ENCODE measurements around the gene PPP1R37.

The PPP1R37 gene

DNA sequence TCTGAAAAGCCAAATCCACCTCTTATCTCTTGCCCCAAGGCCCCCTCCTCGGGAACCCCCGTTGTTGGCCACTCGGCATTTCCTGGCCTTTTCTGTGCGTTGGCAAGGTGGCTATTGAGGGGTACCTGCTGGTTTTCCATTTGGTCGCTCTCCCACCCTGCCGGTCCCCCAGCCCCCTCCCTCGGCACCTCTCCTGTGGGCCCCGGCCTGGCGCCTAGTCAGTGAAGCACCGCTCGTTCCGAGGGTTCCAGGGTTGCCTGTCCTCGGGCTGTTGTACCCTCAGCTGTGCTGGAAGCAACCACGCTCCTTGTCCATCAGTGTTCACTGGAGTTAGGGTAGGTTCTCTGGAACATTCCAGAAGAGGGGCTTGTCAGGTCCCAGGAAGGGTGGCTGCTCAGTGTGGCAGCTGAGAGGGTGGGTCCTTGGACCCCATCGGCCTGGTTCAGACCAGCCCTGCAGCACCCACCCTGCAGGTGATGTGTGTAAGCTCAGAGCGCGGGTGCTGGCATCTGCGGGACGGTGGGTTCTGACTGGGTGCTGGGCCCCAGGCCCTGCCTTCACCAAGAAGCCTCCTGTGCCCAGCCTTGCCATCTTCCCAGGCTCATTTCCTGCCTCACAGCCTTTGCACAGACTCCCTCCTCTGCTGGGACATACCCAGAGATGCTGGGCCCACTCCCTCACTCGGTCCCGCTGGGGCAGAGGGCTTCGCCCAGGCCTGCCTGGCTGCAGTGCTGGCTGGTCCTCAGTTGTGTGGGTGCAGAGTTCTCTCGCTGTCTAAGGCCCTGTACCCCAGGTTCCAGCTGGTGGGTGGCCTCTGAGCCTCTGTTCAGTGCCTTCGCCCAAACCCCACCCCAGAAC, 46.5 kb downstream of the PPP1R37 start:
- Histone ChIP-seq H3K4me3 (ENCODE audit: low read length) (no peak overlapping the region), H3K9ac (ENCODE audit: low read length) (no peak overlapping the region), H4K5ac (ENCODE audit: low read length) (no peak overlapping the region), H2BK120ac (ENCODE audit: low read depth, low read length) (no peak overlapping the region), H4K8ac (ENCODE audit: low read depth, low read length) (no peak overlapping the region), H3K27ac (ENCODE audit: low read depth, low read length) (no peak overlapping the region), H3K4ac (ENCODE audit: low read depth, low read length) (no peak overlapping the region), H2BK15ac (replicated peaks; ENCODE audit: low read depth) (no peak overlapping the region), H3K23ac (ENCODE audit: low read length) (no peak overlapping the region), H3K18ac (ENCODE audit: low read length) (no peak overlapping the region), H3K79me2 (ENCODE audit: control insufficient read depth, insufficient read depth, low read length) (no peaks in the 10 kb centered on the region), H2AK5ac (ENCODE audit: low read length) (no peak overlapping the region), H3K4me1 (ENCODE audit: control insufficient read depth, low read depth, low read length) (no peaks in the 10 kb centered on the region), H3K27me3 (ENCODE audit: insufficient read depth, low read length, poor library complexity) (no peaks in the 10 kb centered on the region), H3K36me3 (ENCODE audit: control insufficient read depth, insufficient read depth, low read length) (peaks cover 1% of the 10 kb centered on the region), H3K56ac (ENCODE audit: low read length) (no peak overlapping the region), H3K4me2 (ENCODE audit: low read length) (no peak overlapping the region), H2BK5ac (ENCODE audit: low read length) (no peak overlapping the region), H3K79me1 (ENCODE audit: low read length) (peaks cover 2% of the 10 kb centered on the region)
- WGBS (ENCODE audit: extremely low coverage, insufficient coverage, low lambda C conversion rate) = no CpG with 5 or more reads among the region's 24 CpGs
- no peak for DNase-seq

DNA sequence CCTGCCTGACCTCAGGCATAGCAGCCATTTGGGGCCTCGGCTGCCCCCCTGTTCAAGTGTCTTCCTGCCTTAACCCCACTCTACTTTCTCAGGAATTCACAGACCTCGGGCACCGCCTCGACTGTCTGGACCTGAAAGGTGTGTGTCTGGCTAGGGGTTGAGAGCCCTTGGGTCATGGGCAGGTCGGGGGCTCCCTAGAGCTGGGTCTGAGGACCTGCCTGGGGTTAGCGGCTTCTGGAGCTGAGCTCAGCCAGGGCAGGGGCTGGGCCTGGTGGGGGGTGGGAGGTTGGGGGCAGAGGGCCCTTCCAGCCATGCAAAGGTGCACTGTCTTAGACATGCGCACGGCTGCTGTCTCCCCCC, 47.1 kb downstream of the PPP1R37 start:
- no peak overlapping the region for H3K4ac ChIP-seq (ENCODE audit: low read depth, low read length)
- no peak overlapping the region for H2BK120ac ChIP-seq (ENCODE audit: low read depth, low read length)
- H3K56ac ChIP-seq (ENCODE audit: low read length) = no peak overlapping the region
- no peak overlapping the region for H3K23ac ChIP-seq (ENCODE audit: low read length)
- no peak overlapping the region for H4K8ac ChIP-seq (ENCODE audit: low read depth, low read length)
- no peak overlapping the region for H3K9ac ChIP-seq (ENCODE audit: low read length)
- no peak overlapping the region for H3K4me3 ChIP-seq (ENCODE audit: low read length)
- no peaks in the 10 kb centered on the region for H3K4me1 ChIP-seq (ENCODE audit: control insufficient read depth, low read depth, low read length)
- H3K18ac ChIP-seq (ENCODE audit: low read length) = no peak overlapping the region
- no peak for DNase-seq
- no peak overlapping the region for H2BK15ac ChIP-seq (replicated peaks; ENCODE audit: low read depth)
- no peaks in the 10 kb centered on the region for H3K79me1 ChIP-seq (ENCODE audit: low read length)
- no peaks in the 10 kb centered on the region for H3K79me2 ChIP-seq (ENCODE audit: control insufficient read depth, insufficient read depth, low read length)
- H3K4me2 ChIP-seq (ENCODE audit: low read length) = no peak overlapping the region
- no peak overlapping the region for H2AK5ac ChIP-seq (ENCODE audit: low read length)
- H3K27me3 ChIP-seq (ENCODE audit: insufficient read depth, low read length, poor library complexity) = no peaks in the 10 kb centered on the region
- H4K5ac ChIP-seq (ENCODE audit: low read length) = no peak overlapping the region
- peaks cover 1% of the 10 kb centered on the region for H3K36me3 ChIP-seq (ENCODE audit: control insufficient read depth, insufficient read depth, low read length)
- WGBS (ENCODE audit: extremely low coverage, insufficient coverage, low lambda C conversion rate) = no CpG with 5 or more reads among the region's 8 CpGs
- no peak overlapping the region for H3K27ac ChIP-seq (ENCODE audit: low read depth, low read length)
- H2BK5ac ChIP-seq (ENCODE audit: low read length) = no peak overlapping the region

DNA sequence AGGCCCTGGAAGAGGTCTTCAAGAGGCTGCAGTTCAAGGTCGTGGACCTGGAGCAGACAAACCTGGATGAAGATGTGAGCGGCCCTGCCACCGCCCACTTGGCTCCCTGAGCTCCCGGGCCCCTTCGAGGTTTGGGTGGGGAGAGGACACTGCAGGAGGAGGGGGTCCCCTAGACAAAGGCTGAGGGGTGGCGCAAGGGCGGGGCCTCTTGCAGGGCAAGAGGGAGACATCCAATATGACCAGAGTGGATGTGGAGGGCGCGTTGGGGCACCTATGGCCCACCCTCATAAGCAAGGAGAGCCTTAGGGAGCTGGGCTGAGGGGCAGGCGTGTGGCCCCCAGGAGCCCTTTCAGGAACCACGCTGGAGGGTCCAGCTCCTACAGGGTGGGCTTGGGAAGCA, 47.6 kb downstream of the PPP1R37 start:
- H4K8ac ChIP-seq (ENCODE audit: low read depth, low read length) = no peak overlapping the region
- no peak overlapping the region for H2AK5ac ChIP-seq (ENCODE audit: low read length)
- H3K27ac ChIP-seq (ENCODE audit: low read depth, low read length) = no peak overlapping the region
- H2BK15ac ChIP-seq (replicated peaks; ENCODE audit: low read depth) = no peak overlapping the region
- no peak overlapping the region for H2BK120ac ChIP-seq (ENCODE audit: low read depth, low read length)
- no peak for DNase-seq
- H3K27me3 ChIP-seq (ENCODE audit: insufficient read depth, low read length, poor library complexity) = no peaks in the 10 kb centered on the region
- no CpG with 5 or more reads among the region's 11 CpGs for WGBS (ENCODE audit: extremely low coverage, insufficient coverage, low lambda C conversion rate)
- no peak overlapping the region for H3K4me2 ChIP-seq (ENCODE audit: low read length)
- no peak overlapping the region for H4K5ac ChIP-seq (ENCODE audit: low read length)
- H3K4me1 ChIP-seq (ENCODE audit: control insufficient read depth, low read depth, low read length) = no peaks in the 10 kb centered on the region
- peaks cover 1% of the 10 kb centered on the region for H3K36me3 ChIP-seq (ENCODE audit: control insufficient read depth, insufficient read depth, low read length)
- no peak overlapping the region for H3K23ac ChIP-seq (ENCODE audit: low read length)
- H2BK5ac ChIP-seq (ENCODE audit: low read length) = no peak overlapping the region
- no peak overlapping the region for H3K56ac ChIP-seq (ENCODE audit: low read length)
- H3K4me3 ChIP-seq (ENCODE audit: low read length) = no peak overlapping the region
- H3K4ac ChIP-seq (ENCODE audit: low read depth, low read length) = no peak overlapping the region
- no peaks in the 10 kb centered on the region for H3K79me1 ChIP-seq (ENCODE audit: low read length)
- no peak overlapping the region for H3K9ac ChIP-seq (ENCODE audit: low read length)
- H3K79me2 ChIP-seq (ENCODE audit: control insufficient read depth, insufficient read depth, low read length) = no peaks in the 10 kb centered on the region
- no peak overlapping the region for H3K18ac ChIP-seq (ENCODE audit: low read length)

DNA sequence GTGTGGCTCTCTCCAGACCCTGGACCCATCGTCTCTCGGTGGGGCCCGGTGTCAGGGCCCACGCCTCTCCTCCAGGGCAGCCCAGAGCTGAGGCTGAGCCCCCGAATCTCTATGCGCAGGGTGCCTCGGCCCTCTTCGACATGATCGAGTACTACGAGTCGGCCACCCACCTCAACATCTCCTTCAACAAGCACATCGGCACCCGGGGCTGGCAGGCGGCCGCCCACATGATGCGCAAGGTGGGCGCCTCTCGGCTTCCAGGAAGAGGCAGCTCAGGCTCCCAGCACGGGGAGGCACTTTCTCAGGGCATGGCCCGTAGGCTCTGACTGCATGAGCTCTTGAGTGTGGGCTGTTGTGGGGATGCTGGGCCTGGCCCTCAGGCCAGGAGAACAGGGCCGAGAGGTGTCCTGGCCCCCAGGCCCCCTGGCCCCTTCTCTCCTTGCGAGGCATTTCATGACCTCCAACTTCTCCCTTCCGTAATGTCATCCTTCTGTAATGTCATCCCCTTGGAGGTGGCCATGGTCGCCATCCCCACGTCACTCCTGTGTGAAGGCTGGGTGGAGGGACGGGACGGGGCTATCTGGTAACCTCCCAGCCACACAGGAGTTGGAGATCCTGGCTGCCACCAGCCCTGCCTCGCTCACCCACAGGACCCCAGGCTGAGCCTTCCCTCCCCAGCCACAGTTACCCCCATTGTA, 48.4 kb downstream of the PPP1R37 start:
- DNase-seq = no peak
- peaks cover 1% of the 10 kb centered on the region for H3K36me3 ChIP-seq (ENCODE audit: control insufficient read depth, insufficient read depth, low read length)

DNA sequence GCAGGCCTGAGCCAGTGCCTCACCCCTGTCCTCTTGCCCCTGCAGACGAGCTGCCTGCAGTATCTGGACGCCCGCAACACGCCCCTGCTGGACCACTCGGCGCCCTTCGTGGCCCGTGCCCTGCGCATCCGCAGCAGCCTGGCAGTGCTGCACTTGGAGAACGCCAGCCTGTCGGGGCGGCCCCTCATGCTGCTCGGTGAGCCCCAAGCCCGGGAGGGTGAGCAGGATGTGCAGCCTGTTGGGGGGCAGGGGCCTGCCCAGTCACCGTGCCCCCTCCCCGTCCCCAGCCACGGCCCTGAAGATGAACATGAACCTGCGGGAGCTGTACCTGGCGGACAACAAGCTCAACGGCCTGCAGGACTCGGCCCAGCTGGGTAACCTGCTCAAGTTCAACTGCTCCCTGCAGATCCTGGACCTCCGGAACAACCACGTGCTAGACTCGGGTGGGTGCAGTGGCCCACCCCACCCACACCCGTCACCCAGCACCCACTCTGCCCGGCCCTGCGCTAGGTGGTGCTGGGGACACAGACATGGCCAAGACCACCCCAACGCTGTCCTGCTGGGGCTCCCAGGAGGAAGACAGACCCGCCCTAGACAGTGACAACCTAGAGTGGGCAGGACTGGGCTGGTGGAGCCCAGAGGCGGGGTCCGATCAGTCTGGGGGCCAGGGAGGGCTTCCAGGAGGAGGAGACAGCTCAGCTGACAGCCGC, 49.2 kb downstream of the PPP1R37 start:
- Histone ChIP-seq H3K4me1 (ENCODE audit: control insufficient read depth, low read depth, low read length) (no peaks in the 10 kb centered on the region), H3K4ac (ENCODE audit: low read depth, low read length) (no peak overlapping the region), H3K79me2 (ENCODE audit: control insufficient read depth, insufficient read depth, low read length) (no peaks in the 10 kb centered on the region), H2BK5ac (ENCODE audit: low read length) (no peak overlapping the region), H3K23ac (ENCODE audit: low read length) (no peak overlapping the region), H3K27ac (ENCODE audit: low read depth, low read length) (no peak overlapping the region), H3K4me3 (ENCODE audit: low read length) (no peak overlapping the region), H2BK120ac (ENCODE audit: low read depth, low read length) (no peak overlapping the region), H3K79me1 (ENCODE audit: low read length) (no peaks in the 10 kb centered on the region), H3K36me3 (ENCODE audit: control insufficient read depth, insufficient read depth, low read length) (peaks cover 1% of the 10 kb centered on the region), H3K4me2 (ENCODE audit: low read length) (no peak overlapping the region), H3K18ac (ENCODE audit: low read length) (no peak overlapping the region), H3K27me3 (ENCODE audit: insufficient read depth, low read length, poor library complexity) (no peaks in the 10 kb centered on the region), H3K56ac (ENCODE audit: low read length) (no peak overlapping the region), H2BK15ac (replicated peaks; ENCODE audit: low read depth) (no peak overlapping the region), H3K9ac (ENCODE audit: low read length) (no peak overlapping the region), H4K8ac (ENCODE audit: low read depth, low read length) (no peak overlapping the region), H2AK5ac (ENCODE audit: low read length) (no peak overlapping the region), H4K5ac (ENCODE audit: low read length) (no peak overlapping the region)
- WGBS (ENCODE audit: extremely low coverage, insufficient coverage, low lambda C conversion rate) = no CpG with 5 or more reads among the region's 33 CpGs
- DNase-seq = no peak

More for the DNA sequence above, 48.4 kb downstream of the PPP1R37 start:
- Histone ChIP-seq H3K9ac (ENCODE audit: low read length) (no peak overlapping the region), H2AK5ac (ENCODE audit: low read length) (no peak overlapping the region), H3K4me3 (ENCODE audit: low read length) (no peak overlapping the region), H3K27me3 (ENCODE audit: insufficient read depth, low read length, poor library complexity) (no peaks in the 10 kb centered on the region), H3K4me1 (ENCODE audit: control insufficient read depth, low read depth, low read length) (no peaks in the 10 kb centered on the region), H3K79me2 (ENCODE audit: control insufficient read depth, insufficient read depth, low read length) (no peaks in the 10 kb centered on the region), H2BK120ac (ENCODE audit: low read depth, low read length) (no peak overlapping the region), H4K8ac (ENCODE audit: low read depth, low read length) (no peak overlapping the region), H3K18ac (ENCODE audit: low read length) (no peak overlapping the region), H3K23ac (ENCODE audit: low read length) (no peak overlapping the region), H2BK5ac (ENCODE audit: low read length) (no peak overlapping the region), H3K79me1 (ENCODE audit: low read length) (no peaks in the 10 kb centered on the region), H3K4ac (ENCODE audit: low read depth, low read length) (no peak overlapping the region), H3K56ac (ENCODE audit: low read length) (no peak overlapping the region), H2BK15ac (replicated peaks; ENCODE audit: low read depth) (no peak overlapping the region), H3K4me2 (ENCODE audit: low read length) (no peak overlapping the region), H3K27ac (ENCODE audit: low read depth, low read length) (no peak overlapping the region), H4K5ac (ENCODE audit: low read length) (no peak overlapping the region)
- no CpG with 5 or more reads among the region's 28 CpGs for WGBS (ENCODE audit: extremely low coverage, insufficient coverage, low lambda C conversion rate)
